Measurements from ENCODE around the gene RNF166. TPM values are rescaled to one million over a fixed set of nuclear protein-coding genes. Genes with fewer than 3 reads are reported as not detected.

RNF166 gene
- total RNA-seq, 2 experiments from 2014 or later: 80.7 to 82.4 TPM

DNA sequence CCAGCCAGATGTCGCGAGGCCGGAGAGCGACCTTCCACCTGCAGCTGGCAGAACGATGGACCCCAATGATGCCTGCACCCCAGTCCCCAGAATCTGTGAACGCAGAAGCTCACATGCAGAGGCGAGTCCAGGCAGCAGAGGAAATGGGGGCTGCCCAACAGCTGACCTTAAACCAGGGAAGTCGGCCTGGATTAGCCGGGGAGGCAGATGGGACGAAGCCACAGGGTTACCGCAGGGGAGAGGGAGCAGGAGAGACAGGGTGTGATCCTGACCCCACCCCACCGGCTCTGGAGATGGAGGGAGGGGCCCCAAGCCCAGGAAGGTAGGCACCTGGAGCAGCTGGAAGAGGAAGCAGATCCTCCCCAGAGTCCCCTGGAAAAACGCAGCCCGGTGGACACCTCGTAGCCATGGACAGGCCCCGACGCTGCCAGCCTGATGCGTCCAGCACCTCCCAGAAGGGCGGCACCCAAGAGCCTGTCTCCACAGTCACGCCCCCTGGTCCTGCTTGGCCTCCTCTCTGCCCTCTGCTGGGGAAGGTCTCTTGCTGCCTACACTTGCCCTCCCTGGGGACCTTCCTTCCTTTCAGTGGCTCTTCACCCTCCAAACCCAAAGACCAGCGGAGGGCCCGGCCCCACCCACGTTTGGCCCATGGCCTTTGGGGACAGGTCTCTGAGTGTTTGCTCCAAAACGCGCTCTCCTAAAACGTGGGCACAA is 41.5 kb upstream of the RNF166 start:
- Mint-ChIP-seq H3K9me3 (no peaks in the 10 kb centered on the region), H3K4me3 (no peak overlapping the region), H3K27ac (no peak overlapping the region), H3K27me3 (no peaks in the 10 kb centered on the region), H3K36me3 (ENCODE audit: low read depth) (peaks cover 3% of the 10 kb centered on the region), H3K4me1 (ENCODE audit: low read depth) (peaks cover 24% of the 10 kb centered on the region)
- DNase-seq (peak; percentile 59), ATAC-seq (no peak)
- CTCF ChIA-PET: interaction anchor here (0.8 to 5.7 kb wide), 3 partner anchors 10 to 48 kb away, joined by 3 to 40 read pairs (median 3); no protein-coding TSS in a partner anchor
- TF ChIP-seq, protein P1, sequence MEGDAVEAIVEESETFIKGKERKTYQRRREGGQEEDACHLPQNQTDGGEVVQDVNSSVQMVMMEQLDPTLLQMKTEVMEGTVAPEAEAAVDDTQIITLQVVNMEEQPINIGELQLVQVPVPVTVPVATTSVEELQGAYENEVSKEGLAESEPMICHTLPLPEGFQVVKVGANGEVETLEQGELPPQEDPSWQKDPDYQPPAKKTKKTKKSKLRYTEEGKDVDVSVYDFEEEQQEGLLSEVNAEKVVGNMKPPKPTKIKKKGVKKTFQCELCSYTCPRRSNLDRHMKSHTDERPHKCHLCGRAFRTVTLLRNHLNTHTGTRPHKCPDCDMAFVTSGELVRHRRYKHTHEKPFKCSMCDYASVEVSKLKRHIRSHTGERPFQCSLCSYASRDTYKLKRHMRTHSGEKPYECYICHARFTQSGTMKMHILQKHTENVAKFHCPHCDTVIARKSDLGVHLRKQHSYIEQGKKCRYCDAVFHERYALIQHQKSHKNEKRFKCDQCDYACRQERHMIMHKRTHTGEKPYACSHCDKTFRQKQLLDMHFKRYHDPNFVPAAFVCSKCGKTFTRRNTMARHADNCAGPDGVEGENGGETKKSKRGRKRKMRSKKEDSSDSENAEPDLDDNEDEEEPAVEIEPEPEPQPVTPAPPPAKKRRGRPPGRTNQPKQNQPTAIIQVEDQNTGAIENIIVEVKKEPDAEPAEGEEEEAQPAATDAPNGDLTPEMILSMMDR (IDR thresholded peaks at IDR 0.05): peak; percentile 30
- intact Hi-C loops (cut with micrococcal nuclease): loop anchor here (5.0 kb wide), 1 partner anchor 55 kb away; the partner anchor contains the start of gene CDT1
- POLR2A ChIA-PET: interaction anchor here (0.6 to 0.9 kb wide), 3 partner anchors 9 to 78 kb away, joined by 3 to 4 read pairs (median 3); no protein-coding TSS in a partner anchor

DNA sequence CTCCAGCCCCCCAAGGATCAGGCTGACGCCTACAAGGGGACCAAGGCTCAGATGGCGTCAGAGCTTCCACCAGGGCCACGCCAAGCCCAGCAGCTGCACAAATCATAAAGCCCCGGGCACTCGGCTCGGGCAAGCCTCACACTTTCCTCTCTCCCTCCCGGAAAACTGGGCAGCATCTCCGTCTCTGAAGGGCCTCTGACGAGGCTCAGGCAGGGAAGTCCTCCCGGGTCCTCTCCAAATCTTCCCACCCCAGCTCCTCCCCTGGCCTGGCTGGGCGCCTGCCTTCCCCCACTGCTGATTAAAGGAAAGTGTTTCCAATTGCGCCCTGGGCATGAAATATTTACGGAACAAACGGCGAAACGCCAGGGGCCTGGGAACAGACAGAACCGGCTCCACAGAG is 40.3 kb upstream of the RNF166 start:
- POLR2A ChIA-PET: no interaction called here
- ATAC-seq (no peak), DNase-seq (no peak)
- TF ChIP-seq, protein P1 (IDR thresholded peaks at IDR 0.05): no peak
- Mint-ChIP-seq H3K4me1 (ENCODE audit: low read depth) (peaks cover 24% of the 10 kb centered on the region), H3K27ac (no peak overlapping the region), H3K27me3 (no peaks in the 10 kb centered on the region), H3K36me3 (ENCODE audit: low read depth) (no peaks in the 10 kb centered on the region), H3K9me3 (no peaks in the 10 kb centered on the region), H3K4me3 (no peak overlapping the region)
- intact Hi-C loops (cut with micrococcal nuclease): loop anchor here (5.0 kb wide), 1 partner anchor 56 kb away; the partner anchor contains the start of gene CDT1
- CTCF ChIA-PET: interaction anchor here (0.9 to 5.7 kb wide), 4 partner anchors 9 to 34 kb away, joined by 4 to 40 read pairs (median 8); no protein-coding TSS in a partner anchor

DNA sequence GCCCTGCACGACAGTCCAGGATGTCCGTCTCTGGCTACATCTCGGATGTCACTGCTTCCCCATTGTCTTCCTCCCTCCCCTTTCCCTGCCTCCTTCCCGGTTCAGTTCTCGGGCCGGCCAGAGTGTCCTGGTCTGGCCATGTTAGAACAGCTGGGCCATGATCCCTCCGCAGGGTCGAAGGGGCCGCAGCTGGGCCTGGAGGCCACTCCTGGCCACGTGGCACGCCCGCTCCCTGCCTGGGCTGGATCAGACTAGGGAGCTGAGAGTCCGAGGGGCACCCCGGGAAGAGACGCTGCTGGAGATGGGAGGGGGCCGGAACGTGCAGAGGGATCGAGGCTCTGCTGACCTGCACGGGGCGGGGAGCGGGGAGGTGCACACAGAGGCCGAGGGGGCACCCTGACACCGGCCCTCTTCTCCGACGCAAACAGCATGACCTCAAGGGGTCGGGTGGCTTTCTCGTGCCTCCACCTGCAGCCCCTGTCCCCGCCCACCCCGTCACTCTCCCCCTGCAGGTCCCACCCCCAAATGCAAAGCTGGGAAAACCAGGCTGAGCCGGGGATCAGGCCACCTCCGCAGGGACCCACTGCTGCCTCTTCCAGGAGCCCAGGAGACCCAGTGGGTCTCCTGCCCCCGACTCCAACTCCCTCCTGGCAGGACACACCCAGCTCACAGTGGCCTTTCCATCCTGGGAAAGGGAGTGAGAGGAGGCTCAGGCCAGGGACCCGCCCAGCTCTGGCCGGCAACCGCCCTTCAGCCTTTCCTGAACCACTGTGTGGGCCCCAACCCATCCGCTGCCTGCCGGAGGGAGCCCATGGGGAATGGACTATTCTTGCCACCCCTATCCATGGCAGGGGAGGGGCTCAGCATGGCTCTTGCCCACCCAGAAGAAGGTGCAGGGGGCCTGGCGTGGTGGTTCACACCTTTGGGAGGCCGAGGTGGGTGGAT is 38.6 kb upstream of the RNF166 start:
- H3K36me3 Mint-ChIP-seq (ENCODE audit: low read depth): no peaks in the 10 kb centered on the region
- H3K9me3 Mint-ChIP-seq: no peaks in the 10 kb centered on the region
- intact Hi-C loops (cut with micrococcal nuclease): loop anchor here (5.0 kb wide), 2 partner anchors 37 to 57 kb away; partner anchors contain the start of gene CDT1
- CTCF ChIA-PET: interaction anchor here (1.0 to 5.7 kb wide), 7 partner anchors 10 to 60 kb away, joined by 3 to 40 read pairs (median 6); no protein-coding TSS in a partner anchor
- H3K4me3 Mint-ChIP-seq: no peak overlapping the region
- H3K27me3 Mint-ChIP-seq: no peaks in the 10 kb centered on the region
- DNase-seq (no peak), ATAC-seq (no peak)
- TF ChIP-seq, protein P1 (IDR thresholded peaks at IDR 0.05): no peak
- H3K27ac Mint-ChIP-seq: no peak overlapping the region
- peaks cover 24% of the 10 kb centered on the region for H3K4me1 Mint-ChIP-seq (ENCODE audit: low read depth)
- POLR2A ChIA-PET: interaction anchor here (1.0 kb wide), 1 partner anchor 49 kb away, joined by 5 read pairs; no protein-coding TSS in a partner anchor

DNA sequence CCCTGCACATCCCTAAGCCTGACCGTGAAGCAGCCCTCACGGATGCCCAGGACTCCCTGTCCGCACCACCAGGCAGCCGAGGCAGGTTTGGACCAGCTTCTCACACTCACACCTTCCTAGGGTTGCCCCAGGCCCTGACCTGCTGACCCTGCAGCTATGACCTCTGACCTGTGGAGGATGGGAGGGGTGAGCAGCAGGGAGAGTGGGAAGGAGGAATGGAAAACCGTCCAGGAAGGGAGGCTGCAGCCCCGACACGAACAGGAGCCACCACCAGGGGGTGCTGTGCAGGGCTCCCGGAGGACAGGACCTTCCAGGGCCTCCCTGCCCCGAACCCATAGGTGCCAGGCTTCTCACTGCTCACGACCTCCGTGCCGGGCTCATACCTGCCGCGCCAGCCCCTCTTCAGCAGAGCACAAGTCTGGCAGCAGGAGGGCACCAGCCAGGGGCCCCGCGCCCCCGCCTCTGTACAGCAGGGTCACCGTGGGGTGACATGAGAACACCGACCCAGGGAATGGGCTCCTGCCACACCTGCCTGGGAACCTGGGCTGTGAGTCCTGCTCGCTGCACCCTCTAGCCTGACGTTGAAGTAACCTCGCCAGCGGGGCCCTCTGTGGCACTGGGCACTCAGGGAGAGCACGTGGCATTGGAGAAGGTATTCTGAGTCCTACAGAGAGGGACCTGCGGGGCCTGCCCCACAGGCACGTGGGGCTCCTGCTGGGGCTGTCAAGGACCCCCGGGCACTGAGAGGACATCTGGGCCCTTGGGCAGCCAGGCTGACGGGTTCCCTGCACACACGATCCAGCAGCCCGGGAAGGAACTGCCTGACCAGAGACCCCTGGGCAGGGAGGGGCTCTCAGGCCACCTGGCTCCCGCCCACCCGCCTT is 37.7 kb upstream of the RNF166 start:
- intact Hi-C loops (cut with micrococcal nuclease): loop anchor here (5.0 kb wide), 1 partner anchor 38 kb away; no protein-coding TSS in a partner anchor
- TF ChIP-seq, protein P1 (IDR thresholded peaks at IDR 0.05): peak; percentile 95
- Mint-ChIP-seq H3K36me3 (ENCODE audit: low read depth) (no peaks in the 10 kb centered on the region), H3K27me3 (no peaks in the 10 kb centered on the region), H3K27ac (no peak overlapping the region), H3K4me1 (ENCODE audit: low read depth) (peaks cover 24% of the 10 kb centered on the region), H3K4me3 (no peak overlapping the region), H3K9me3 (no peaks in the 10 kb centered on the region)
- DNase-seq (peak; percentile 79), ATAC-seq (peak; percentile 22)
- ChIA-PET CTCF (interaction anchor here (0.6 to 5.7 kb wide), 14 partner anchors 9 to 113 kb away, joined by 3 to 40 read pairs (median 4); partner anchors contain the start of genes GALNS, PIEZO1 and TRAPPC2L), POLR2A (interaction anchor here (0.5 to 1.1 kb wide), 4 partner anchors 27 to 114 kb away, joined by 3 to 4 read pairs (median 3); no protein-coding TSS in a partner anchor)
